ENCODE measurements around the gene MTCL1. TPM values are rescaled to one million over a fixed set of nuclear protein-coding genes. Genes with fewer than 3 reads are reported as not detected.
A peak's percentile ranks its signal among the peaks of the same experiment; 100 is the strongest.

Gene MTCL1
- total and polyA plus RNA-seq, 2 experiments from 2014 or later: 10.6 to 19.7 TPM

DNA sequence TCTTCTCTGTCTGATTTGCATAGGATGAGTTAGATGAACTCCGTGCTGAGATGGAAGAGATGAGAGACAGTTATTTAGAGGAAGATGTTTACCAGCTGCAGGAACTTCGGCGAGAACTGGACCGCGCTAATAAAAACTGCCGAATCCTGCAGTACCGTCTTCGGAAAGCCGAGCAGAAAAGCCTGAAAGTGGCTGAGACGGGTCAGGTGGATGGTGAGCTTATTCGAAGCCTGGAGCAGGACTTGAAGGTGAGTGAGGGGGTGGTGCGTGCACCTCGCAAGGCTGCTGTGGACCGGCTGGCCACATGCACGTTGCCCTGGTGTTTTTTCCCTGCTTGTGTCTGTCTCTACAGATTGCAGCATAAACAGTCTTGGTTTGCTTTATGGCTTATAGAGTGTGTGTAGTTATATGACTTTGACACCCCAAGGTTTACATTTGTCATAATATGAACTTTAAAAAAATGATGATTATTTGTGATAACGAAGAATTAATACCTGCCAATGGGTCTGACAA is 13.1 kb downstream of the MTCL1 start:
- Histone ChIP-seq H3K4me1 (ENCODE audit: insufficient read depth) (peaks cover 14% of the 10 kb centered on the region), H3K27ac (peak overlapping the region; percentile 16), H3K9me2 (replicated peaks; ENCODE audit: insufficient read depth) (no peaks in the 10 kb centered on the region), H3K9me3 (ENCODE audit: low read depth) (no peaks in the 10 kb centered on the region), H3K27me3 (no peaks in the 10 kb centered on the region), H3K79me2 (peaks cover 31% of the 10 kb centered on the region), H3K4me2 (peak overlapping the region; percentile 34), H3K36me3 (replicated peaks; ENCODE audit: insufficient read depth, low read depth) (no peaks in the 10 kb centered on the region), H2AFZ (no peak overlapping the region), H3K4me3 (no peak overlapping the region), H4K20me1 (ENCODE audit: insufficient read depth, poor library complexity, severe bottlenecking) (no peaks in the 10 kb centered on the region)
- 74% methylated on average over 16 of the region's 16 CpGs for WGBS (ENCODE audit: low lambda C conversion rate, missing lambda C conversion rate)
- DNase-seq (ENCODE audit: low spot score): no peak
- TF ChIP-seq EZH2phosphoT487 (IDR thresholded peaks at IDR 0.05; ENCODE audit: low read depth, severe bottlenecking, unreplicated experiment) (no peak), EZH2 (IDR thresholded peaks at IDR 0.05; ENCODE audit: borderline replicate concordance) (no peak)
- TF ChIP-seq, protein P1, sequence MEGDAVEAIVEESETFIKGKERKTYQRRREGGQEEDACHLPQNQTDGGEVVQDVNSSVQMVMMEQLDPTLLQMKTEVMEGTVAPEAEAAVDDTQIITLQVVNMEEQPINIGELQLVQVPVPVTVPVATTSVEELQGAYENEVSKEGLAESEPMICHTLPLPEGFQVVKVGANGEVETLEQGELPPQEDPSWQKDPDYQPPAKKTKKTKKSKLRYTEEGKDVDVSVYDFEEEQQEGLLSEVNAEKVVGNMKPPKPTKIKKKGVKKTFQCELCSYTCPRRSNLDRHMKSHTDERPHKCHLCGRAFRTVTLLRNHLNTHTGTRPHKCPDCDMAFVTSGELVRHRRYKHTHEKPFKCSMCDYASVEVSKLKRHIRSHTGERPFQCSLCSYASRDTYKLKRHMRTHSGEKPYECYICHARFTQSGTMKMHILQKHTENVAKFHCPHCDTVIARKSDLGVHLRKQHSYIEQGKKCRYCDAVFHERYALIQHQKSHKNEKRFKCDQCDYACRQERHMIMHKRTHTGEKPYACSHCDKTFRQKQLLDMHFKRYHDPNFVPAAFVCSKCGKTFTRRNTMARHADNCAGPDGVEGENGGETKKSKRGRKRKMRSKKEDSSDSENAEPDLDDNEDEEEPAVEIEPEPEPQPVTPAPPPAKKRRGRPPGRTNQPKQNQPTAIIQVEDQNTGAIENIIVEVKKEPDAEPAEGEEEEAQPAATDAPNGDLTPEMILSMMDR (IDR thresholded peaks at IDR 0.05; ENCODE audit: poor library complexity): no peak

DNA sequence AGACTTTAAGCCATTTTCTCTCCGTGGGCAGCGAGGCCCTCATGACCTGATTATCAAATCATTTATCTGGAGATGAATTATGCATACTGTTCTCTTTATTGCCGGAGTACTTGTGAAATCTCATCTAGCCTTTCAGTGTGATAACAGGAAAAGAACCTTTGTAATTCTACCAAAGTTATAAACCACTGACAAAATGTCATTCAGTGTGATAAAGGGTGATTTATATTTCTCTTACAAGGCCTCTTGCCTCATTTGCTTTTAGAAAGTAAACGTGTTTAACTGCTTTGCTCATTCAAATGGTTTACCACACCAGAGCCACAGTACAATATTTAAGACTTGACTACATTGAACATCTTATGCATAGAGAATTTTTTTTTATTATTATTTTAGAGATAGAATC is 13.8 kb downstream of the MTCL1 start:
- Histone ChIP-seq H3K27me3 (no peaks in the 10 kb centered on the region), H3K4me1 (ENCODE audit: insufficient read depth) (peaks cover 18% of the 10 kb centered on the region), H3K79me2 (peaks cover 24% of the 10 kb centered on the region), H3K4me3 (no peak overlapping the region), H3K27ac (peak overlapping the region; percentile 16), H3K36me3 (replicated peaks; ENCODE audit: insufficient read depth, low read depth) (no peaks in the 10 kb centered on the region), H3K9me2 (replicated peaks; ENCODE audit: insufficient read depth) (no peaks in the 10 kb centered on the region), H4K20me1 (ENCODE audit: insufficient read depth, poor library complexity, severe bottlenecking) (no peaks in the 10 kb centered on the region), H3K4me2 (peak overlapping the region; percentile 46), H3K9me3 (ENCODE audit: low read depth) (no peaks in the 10 kb centered on the region), H2AFZ (no peak overlapping the region)
- DNase-seq (ENCODE audit: low spot score): no peak
- 45% methylated on average over 4 of the region's 4 CpGs for WGBS (ENCODE audit: low lambda C conversion rate, missing lambda C conversion rate)
- no peak for TF ChIP-seq EZH2 (IDR thresholded peaks at IDR 0.05; ENCODE audit: borderline replicate concordance)
- no peak for TF ChIP-seq EZH2phosphoT487 (IDR thresholded peaks at IDR 0.05; ENCODE audit: low read depth, severe bottlenecking, unreplicated experiment)
- TF ChIP-seq, protein P1 (IDR thresholded peaks at IDR 0.05; ENCODE audit: poor library complexity): no peak

DNA sequence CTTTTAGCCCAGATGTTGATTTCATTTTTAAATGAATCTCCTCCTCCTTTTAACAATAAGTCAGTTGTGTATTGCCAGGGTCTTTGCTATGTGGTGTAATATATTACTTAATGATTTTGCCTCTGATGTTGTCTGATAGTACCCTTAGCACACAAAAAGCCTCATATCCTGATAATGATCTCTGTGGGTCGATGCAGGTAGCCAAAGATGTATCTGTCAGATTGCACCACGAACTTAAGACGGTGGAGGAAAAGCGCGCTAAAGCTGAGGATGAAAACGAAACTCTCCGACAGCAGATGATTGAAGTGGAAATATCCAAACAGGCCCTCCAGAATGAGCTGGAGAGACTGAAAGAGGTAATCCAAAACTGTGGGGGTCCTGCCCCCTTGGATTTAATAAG is 14.8 kb downstream of the MTCL1 start:
- Histone ChIP-seq H3K4me1 (ENCODE audit: insufficient read depth) (peaks cover 18% of the 10 kb centered on the region), H3K4me2 (no peak overlapping the region), H3K79me2 (peaks cover 19% of the 10 kb centered on the region), H3K27ac (peak overlapping the region; percentile 15), H4K20me1 (ENCODE audit: insufficient read depth, poor library complexity, severe bottlenecking) (no peaks in the 10 kb centered on the region), H3K27me3 (no peaks in the 10 kb centered on the region), H3K36me3 (replicated peaks; ENCODE audit: insufficient read depth, low read depth) (no peaks in the 10 kb centered on the region), H3K9me3 (ENCODE audit: low read depth) (no peaks in the 10 kb centered on the region), H3K9me2 (replicated peaks; ENCODE audit: insufficient read depth) (no peaks in the 10 kb centered on the region), H2AFZ (no peak overlapping the region), H3K4me3 (no peak overlapping the region)
- 85% methylated on average over 7 of the region's 7 CpGs for WGBS (ENCODE audit: low lambda C conversion rate, missing lambda C conversion rate)
- TF ChIP-seq EZH2 (IDR thresholded peaks at IDR 0.05; ENCODE audit: borderline replicate concordance) (no peak), EZH2phosphoT487 (IDR thresholded peaks at IDR 0.05; ENCODE audit: low read depth, severe bottlenecking, unreplicated experiment) (no peak)
- TF ChIP-seq, protein P1 (IDR thresholded peaks at IDR 0.05; ENCODE audit: poor library complexity): no peak
- no peak for DNase-seq (ENCODE audit: low spot score)

Measured in hepatocyte (in vitro differentiated cells).